ENCODE measurements around the gene MALAT1. TPM values are rescaled to one million over a fixed set of nuclear protein-coding genes. Genes with fewer than 3 reads are reported as not detected.

Gene MALAT1
- total and polyA plus RNA-seq, 2 donors: 141 to 27,753 TPM

DNA sequence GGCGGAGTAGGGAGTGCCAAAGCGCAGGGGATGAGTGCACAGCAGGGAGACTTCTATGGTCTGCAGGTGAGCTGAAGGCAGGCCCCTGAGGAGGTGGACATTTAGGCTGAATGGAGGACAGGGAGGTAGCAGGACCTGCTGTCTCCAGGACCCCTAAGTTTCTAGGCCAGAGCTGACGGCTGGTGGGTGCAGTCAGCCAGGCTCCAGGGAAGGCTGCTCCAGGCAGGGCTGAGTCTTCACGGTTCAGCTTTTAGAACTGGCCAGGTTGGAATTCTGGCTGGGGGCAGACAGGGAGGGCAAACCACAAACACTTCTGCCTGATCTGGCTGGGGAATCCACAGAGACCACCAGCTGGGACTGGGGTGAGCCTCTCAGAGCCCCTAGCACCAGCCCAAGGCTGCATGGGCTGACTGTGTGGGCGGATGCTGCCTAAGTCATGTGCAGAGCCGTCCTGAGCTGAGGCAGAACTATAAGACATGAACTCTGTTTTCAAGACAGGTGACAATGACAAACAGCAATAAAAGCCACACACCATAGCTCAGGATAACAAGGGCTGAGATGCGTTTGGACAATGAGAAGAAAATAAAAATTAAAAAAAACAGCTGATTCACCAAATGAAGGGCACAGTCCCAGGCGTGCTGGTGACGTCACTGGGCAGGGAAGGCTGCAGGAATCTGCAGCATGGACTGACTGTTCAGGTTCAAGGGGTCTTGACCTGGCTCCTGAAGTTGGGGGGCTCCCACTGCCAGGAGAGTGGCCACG, 10.4 kb upstream of the MALAT1 start:
- no peak for DNase-seq (ENCODE audit: extremely low spot score)
- Histone ChIP-seq H3K4me3 (ENCODE audit: low read depth, low read length) (no peak overlapping the region), H3K27ac (ENCODE audit: low read depth) (peak overlapping the region; percentile 89), H3K4me1 (ENCODE audit: insufficient read depth) (no peaks in the 10 kb centered on the region), H3K36me3 (ENCODE audit: insufficient read depth) (no peaks in the 10 kb centered on the region)
- 21% methylated on average over 10 of the region's 10 CpGs for WGBS

- H3K4me1 ChIP-seq (ENCODE audit: insufficient read depth): no peaks in the 10 kb centered on the region
- no peaks in the 10 kb centered on the region for H3K36me3 ChIP-seq (ENCODE audit: insufficient read depth)
- DNase-seq (ENCODE audit: extremely low spot score): no peak
- 22% methylated on average over 10 of the region's 10 CpGs for WGBS
- H3K4me3 ChIP-seq (ENCODE audit: low read depth, low read length): no peak overlapping the region
- H3K27ac ChIP-seq (ENCODE audit: low read depth): peak overlapping the region; percentile 60
These were observed 9.7 kb upstream of the MALAT1 start for GRCh38 chr11:65489035-65489705.

- no peak for DNase-seq (ENCODE audit: extremely low spot score)
- Histone ChIP-seq H3K4me3 (ENCODE audit: low read depth, low read length) (no peak overlapping the region), H3K4me1 (ENCODE audit: insufficient read depth) (no peaks in the 10 kb centered on the region), H3K27ac (ENCODE audit: low read depth) (peak overlapping the region; percentile 60), H3K36me3 (ENCODE audit: insufficient read depth) (no peaks in the 10 kb centered on the region)
- WGBS: 22% methylated on average over 8 of the region's 8 CpGs
These were observed 9.0 kb upstream of the MALAT1 start for GRCh38 chr11:65489706-65490320.

DNA sequence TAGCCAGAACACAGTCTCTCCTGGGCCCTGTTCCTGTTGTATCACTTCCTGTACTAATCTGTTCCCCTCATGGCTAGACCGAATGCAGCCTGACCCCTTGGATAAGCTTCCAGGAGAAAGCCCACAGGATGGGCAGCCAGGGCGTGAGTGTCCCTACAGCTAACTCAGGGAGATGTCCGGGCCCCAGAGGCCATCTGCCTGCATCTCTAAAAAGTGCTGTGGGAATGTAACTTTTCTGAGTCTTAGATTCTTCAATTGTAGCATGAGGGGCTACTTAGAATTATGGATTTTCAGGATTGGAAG, 7.7 kb upstream of the MALAT1 start:
- WGBS: 67% methylated on average over 3 of the region's 3 CpGs
- Histone ChIP-seq H3K36me3 (ENCODE audit: insufficient read depth) (no peaks in the 10 kb centered on the region), H3K4me3 (ENCODE audit: low read depth, low read length) (no peak overlapping the region), H3K4me1 (ENCODE audit: insufficient read depth) (no peaks in the 10 kb centered on the region), H3K27ac (ENCODE audit: low read depth) (peak overlapping the region; percentile 73)
- DNase-seq (ENCODE audit: extremely low spot score): no peak

GRCh38 chr11:65491614-65492386, 7.0 kb upstream of the MALAT1 start:
- H3K27ac ChIP-seq (ENCODE audit: low read depth): peak overlapping the region; percentile 91
- no peaks in the 10 kb centered on the region for H3K36me3 ChIP-seq (ENCODE audit: insufficient read depth)
- no peak for DNase-seq (ENCODE audit: extremely low spot score)
- WGBS: 28% methylated on average over 17 of the region's 17 CpGs
- H3K4me3 ChIP-seq (ENCODE audit: low read depth, low read length): no peak overlapping the region
- peaks cover under 1% of the 10 kb centered on the region for H3K4me1 ChIP-seq (ENCODE audit: insufficient read depth)

DNA sequence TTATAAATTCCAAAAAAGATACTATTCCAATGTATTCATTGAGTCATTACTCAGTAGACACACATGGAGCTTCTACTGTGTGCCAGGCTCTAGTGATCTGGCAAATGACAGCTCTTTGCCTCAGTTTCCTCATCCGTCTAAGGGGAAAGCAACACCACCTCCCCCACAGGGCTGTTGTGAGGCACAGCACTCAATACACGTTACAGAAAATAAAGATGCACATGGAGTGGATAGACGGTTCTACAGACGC, 6.5 kb upstream of the MALAT1 start:
- DNase-seq (ENCODE audit: extremely low spot score): no peak
- H3K4me1 ChIP-seq (ENCODE audit: insufficient read depth): peaks cover 1% of the 10 kb centered on the region
- H3K4me3 ChIP-seq (ENCODE audit: low read depth, low read length): no peak overlapping the region
- H3K36me3 ChIP-seq (ENCODE audit: insufficient read depth): no peaks in the 10 kb centered on the region
- 34% methylated on average over 4 of the region's 4 CpGs for WGBS
- peak overlapping the region; percentile 91 for H3K27ac ChIP-seq (ENCODE audit: low read depth)

GRCh38 chr11:65492637-65493366, 6.0 kb upstream of the MALAT1 start:
- H3K4me3 ChIP-seq (ENCODE audit: low read depth, low read length): no peak overlapping the region
- peaks cover 1% of the 10 kb centered on the region for H3K4me1 ChIP-seq (ENCODE audit: insufficient read depth)
- no peak for DNase-seq (ENCODE audit: extremely low spot score)
- 20% methylated on average over 6 of the region's 6 CpGs for WGBS
- peak overlapping the region; percentile 91 for H3K27ac ChIP-seq (ENCODE audit: low read depth)
- H3K36me3 ChIP-seq (ENCODE audit: insufficient read depth): no peaks in the 10 kb centered on the region

DNA sequence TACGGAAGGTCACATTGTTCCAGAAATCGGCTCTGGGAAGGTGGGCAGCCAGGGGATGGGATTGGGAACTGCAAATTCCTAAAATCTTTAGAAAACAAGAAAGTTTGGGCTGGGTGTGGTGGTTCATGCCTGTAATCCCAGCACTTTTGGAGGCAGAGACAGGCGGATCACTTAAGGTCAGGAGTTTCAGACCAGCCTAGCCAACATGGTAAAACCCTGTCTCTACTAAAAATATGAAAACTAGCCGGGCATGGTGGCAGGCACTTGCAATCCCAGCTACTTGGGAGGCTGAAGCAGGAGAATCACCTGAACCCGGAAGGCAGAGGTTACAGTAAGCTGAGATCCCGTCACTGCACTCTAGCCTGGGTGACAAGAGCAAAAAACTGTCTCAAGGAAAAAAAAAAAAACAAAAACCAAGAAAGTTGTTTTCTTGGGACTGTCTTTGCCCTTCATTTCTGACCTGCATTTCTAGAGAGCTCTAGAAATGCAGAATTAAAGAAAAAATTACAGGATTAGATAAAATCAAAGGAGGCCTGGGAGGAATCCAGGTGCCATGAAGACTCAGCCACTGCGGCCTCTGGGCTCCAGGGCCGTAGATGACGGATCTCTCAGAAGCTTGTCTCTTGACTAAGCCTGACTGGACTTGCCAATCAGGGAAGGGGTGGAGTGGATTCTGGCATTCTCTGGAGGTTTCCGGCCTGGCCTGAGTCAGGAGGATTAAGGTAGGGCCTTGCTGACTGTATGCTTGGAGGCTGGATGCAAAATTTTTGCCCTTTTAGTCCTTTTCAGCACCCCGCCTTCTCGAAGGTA, 5.3 kb upstream of the MALAT1 start:
- Histone ChIP-seq H3K4me1 (ENCODE audit: insufficient read depth) (peaks cover 1% of the 10 kb centered on the region), H3K27ac (ENCODE audit: low read depth) (peak overlapping the region; percentile 91), H3K4me3 (ENCODE audit: low read depth, low read length) (no peak overlapping the region), H3K36me3 (ENCODE audit: insufficient read depth) (no peaks in the 10 kb centered on the region)
- WGBS: 42% methylated on average over 12 of the region's 12 CpGs
- DNase-seq (ENCODE audit: extremely low spot score): no peak

DNA sequence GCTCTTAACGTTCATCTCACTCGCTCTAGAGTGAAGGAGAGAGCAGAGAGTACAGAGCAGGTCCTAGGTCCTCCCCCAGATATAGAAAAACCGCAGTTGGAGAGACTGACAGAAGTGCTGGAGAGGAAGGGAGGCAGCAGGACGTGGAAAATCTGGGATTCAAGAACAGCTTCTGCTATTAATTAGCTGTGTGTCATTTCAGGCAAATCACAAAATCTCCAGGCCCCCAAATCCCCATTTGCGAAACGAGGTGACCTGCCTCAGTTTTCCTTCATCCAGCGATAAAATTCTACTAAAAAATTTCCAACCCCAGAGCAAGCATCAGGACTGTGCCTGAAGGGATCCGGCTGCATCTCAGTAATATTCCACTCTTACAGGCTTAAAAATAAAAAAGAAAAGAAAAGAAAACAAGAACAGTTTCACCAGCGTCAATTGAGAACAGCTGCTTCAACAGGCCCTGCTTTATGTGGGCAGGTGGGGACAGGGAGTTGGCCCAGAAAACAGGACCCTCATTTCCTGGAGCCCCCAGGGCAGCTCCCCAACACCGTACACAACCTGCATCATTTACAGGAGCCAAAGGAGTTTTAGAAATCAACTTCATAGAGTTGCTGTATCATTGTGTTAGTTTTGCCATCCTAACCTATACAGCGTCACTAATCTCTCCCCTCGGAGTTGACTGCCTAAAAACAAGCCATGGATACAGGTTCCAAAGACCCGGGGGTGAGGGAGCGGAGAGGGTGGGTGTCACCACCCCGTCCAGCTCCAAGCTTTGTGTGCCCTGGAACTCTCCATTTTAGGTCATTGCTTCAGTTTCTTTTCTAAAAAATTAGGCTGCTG, 2.3 kb upstream of the MALAT1 start:
- H3K27ac ChIP-seq (ENCODE audit: low read depth): peak overlapping the region; percentile 93
- DNase-seq (ENCODE audit: extremely low spot score): no peak
- H3K36me3 ChIP-seq (ENCODE audit: insufficient read depth): no peaks in the 10 kb centered on the region
- peak overlapping the region; percentile 26 for H3K4me3 ChIP-seq (ENCODE audit: low read depth, low read length)
- H3K4me1 ChIP-seq (ENCODE audit: insufficient read depth): peaks cover 1% of the 10 kb centered on the region
- 13% methylated on average over 15 of the region's 15 CpGs for WGBS

GRCh38 chr11:65497141-65498041, 1.5 kb upstream of the MALAT1 start:
- peak overlapping the region; percentile 100 for H3K27ac ChIP-seq (ENCODE audit: low read depth)
- H3K4me3 ChIP-seq (ENCODE audit: low read depth, low read length): peak overlapping the region; percentile 48
- peaks cover 1% of the 10 kb centered on the region for H3K4me1 ChIP-seq (ENCODE audit: insufficient read depth)
- no peaks in the 10 kb centered on the region for H3K36me3 ChIP-seq (ENCODE audit: insufficient read depth)
- DNase-seq (ENCODE audit: extremely low spot score): peak; percentile 93
- under 1% methylated on average over 61 of the region's 61 CpGs for WGBS

DNA sequence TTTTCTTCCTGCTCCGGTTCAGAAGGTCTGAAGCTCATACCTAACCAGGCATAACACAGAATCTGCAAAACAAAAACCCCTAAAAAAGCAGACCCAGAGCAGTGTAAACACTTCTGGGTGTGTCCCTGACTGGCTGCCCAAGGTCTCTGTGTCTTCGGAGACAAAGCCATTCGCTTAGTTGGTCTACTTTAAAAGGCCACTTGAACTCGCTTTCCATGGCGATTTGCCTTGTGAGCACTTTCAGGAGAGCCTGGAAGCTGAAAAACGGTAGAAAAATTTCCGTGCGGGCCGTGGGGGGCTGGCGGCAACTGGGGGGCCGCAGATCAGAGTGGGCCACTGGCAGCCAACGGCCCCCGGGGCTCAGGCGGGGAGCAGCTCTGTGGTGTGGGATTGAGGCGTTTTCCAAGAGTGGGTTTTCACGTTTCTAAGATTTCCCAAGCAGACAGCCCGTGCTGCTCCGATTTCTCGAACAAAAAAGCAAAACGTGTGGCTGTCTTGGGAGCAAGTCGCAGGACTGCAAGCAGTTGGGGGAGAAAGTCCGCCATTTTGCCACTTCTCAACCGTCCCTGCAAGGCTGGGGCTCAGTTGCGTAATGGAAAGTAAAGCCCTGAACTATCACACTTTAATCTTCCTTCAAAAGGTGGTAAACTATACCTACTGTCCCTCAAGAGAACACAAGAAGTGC, 661 bp upstream of the MALAT1 start:
- no peaks in the 10 kb centered on the region for H3K36me3 ChIP-seq (ENCODE audit: insufficient read depth)
- WGBS: 1% methylated on average over 24 of the region's 24 CpGs
- peak overlapping the region; percentile 100 for H3K27ac ChIP-seq (ENCODE audit: low read depth)
- H3K4me3 ChIP-seq (ENCODE audit: low read depth, low read length): peak overlapping the region; percentile 48
- DNase-seq (ENCODE audit: extremely low spot score): no peak
- peaks cover 1% of the 10 kb centered on the region for H3K4me1 ChIP-seq (ENCODE audit: insufficient read depth)
